AG04450 (cell line): ENCODE results near the gene XRCC3. TPM values are rescaled to one million over a fixed set of nuclear protein-coding genes. Genes with fewer than 3 reads are reported as not detected.

ENCODE experiments used
- CTCF ChIA-PET: fragments of 300-600, 350-600 bp; formaldehyde crosslinking; extraction: SDS; loops from one replicate; lab custom pipeline; 2022; ENCODE audit warnings: antibody characterized with exemption, inconsistent platforms; lab: Charles Lee
- POLR2A ChIA-PET: fragments of 350-600 bp; formaldehyde crosslinking; extraction: SDS; loops from one replicate; lab custom pipeline; 2021; ENCODE audit warnings: antibody characterized with exemption, inconsistent platforms; lab: Yijun Ruan, JAX
- DNase-seq: peaks from one replicate; pipeline ENCODE4 v3.0.0-alpha.2; 2011; ENCODE audit warnings: low read depth, low spot score
- H3K27ac ChIP-seq: one replicate; pipeline ENCODE4 v1.5.1; 2012; ENCODE audit warnings: low read depth, low read length, control low read depth
- H3K27me3 ChIP-seq: one replicate; pipeline ENCODE4 v1.6.0; 2012; ENCODE audit warnings: low read length; ENCODE audit not compliant: control insufficient read depth, insufficient read depth
- H3K4me3 ChIP-seq: 2 replicates; pipeline ENCODE4 v1.5.1; 2011; ENCODE audit warnings: mild to moderate bottlenecking, low read depth, low read length, control low read depth
- H3K9me3 ChIP-seq: 2 replicates; pipeline ENCODE4 v1.5.1; 2012; ENCODE audit warnings: low read length; ENCODE audit not compliant: control insufficient read depth, insufficient read depth
- polyA plus RNA-seq: library from polyadenylated mRNA; depleted of rRNA; stranded (reverse); fragments of >200 nt; gene quantifications from 2 replicates; pipeline ENCODE4 v1.2.3, GENCODE V29; 2011
- TF ChIP-seq, protein P1 (sequence below): IDR thresholded peaks from 2 replicates; pipeline ENCODE4 v1.5.1; 2011; ENCODE audit warnings: low read depth, low read length, control low read depth, inconsistent platforms

XRCC3 gene
- polyA plus RNA-seq, 1 experiment = 4.8 TPM

DNA sequence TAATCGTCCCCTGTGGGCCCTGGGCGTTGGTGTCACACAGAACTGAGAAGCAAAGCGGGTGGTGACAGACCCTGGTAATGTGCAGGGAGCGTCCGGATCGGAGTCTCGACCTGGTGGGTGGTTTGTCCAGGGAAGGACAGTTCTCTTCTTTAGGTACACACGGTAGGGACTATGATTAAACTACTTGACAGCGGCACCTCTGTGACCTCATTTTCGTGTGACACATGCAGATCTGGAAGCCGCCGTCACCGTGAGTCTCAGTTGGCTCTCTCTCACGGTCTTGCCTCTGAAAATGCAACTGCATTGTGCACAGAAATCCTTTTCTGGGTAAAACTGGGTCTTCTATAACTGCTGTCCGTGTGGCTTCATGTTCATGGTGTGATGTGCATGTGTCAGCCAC lies 32.1 kb downstream of the XRCC3 start:
- Histone ChIP-seq H3K27me3 (no peaks in the 10 kb centered on the region), H3K9me3 (no peaks in the 10 kb centered on the region; the same call in 1 of the 2 replicates), H3K27ac (no peak overlapping the region), H3K4me3 (no peak overlapping the region)
- POLR2A ChIA-PET = no interaction called here
- DNase-seq = no peak
- CTCF ChIA-PET = interaction anchor here (1.3 kb wide), 1 partner anchor 15 kb away, joined by 3 read pairs; no protein-coding TSS in a partner anchor
- TF ChIP-seq, protein P1, sequence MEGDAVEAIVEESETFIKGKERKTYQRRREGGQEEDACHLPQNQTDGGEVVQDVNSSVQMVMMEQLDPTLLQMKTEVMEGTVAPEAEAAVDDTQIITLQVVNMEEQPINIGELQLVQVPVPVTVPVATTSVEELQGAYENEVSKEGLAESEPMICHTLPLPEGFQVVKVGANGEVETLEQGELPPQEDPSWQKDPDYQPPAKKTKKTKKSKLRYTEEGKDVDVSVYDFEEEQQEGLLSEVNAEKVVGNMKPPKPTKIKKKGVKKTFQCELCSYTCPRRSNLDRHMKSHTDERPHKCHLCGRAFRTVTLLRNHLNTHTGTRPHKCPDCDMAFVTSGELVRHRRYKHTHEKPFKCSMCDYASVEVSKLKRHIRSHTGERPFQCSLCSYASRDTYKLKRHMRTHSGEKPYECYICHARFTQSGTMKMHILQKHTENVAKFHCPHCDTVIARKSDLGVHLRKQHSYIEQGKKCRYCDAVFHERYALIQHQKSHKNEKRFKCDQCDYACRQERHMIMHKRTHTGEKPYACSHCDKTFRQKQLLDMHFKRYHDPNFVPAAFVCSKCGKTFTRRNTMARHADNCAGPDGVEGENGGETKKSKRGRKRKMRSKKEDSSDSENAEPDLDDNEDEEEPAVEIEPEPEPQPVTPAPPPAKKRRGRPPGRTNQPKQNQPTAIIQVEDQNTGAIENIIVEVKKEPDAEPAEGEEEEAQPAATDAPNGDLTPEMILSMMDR = no peak

DNA sequence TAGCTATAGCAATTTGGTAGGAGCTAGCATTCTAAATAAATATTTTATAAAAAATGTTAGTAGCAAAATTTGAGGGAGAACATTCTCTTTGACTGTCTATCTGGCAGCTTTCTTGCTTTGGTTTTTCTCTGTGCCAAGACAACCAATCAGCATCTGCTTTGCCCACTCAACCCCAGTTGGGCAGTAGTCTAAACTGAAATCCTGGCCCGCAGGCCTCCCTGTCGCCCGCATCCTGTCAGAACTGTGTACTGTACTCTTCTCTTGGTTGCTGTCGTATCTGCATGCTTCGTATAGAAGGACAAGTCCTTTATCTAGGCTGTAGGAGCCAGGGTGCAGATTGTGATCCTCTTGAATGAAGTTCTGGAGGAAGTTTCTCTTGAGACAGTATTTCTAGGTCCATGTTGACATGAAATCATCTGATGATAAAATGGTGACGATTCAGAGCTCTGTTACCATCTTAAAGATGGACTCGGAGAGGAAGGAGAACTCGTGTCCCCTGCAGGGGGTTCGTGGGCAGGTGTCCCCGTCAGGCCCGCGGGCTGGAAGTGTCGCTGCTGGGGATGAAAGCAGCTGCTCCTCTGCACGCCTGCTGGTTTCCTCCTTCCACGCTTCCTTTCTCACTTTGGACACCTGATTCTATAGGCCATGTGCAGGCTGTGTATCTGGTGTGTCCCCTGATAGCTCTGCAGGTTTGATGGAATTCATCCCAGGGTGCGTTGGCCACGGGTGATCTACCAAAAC lies 34.6 kb downstream of the XRCC3 start:
- TF ChIP-seq, protein P1 = no peak
- POLR2A ChIA-PET = no interaction called here
- CTCF ChIA-PET = interaction anchor here (0.7 to 1.2 kb wide), 5 partner anchors 23 to 109 kb away, joined by 3 to 4 read pairs (median 3); no protein-coding TSS in a partner anchor
- Histone ChIP-seq H3K27me3 (no peaks in the 10 kb centered on the region), H3K9me3 (no peaks in the 10 kb centered on the region), H3K4me3 (no peak overlapping the region), H3K27ac (no peak overlapping the region)
- no peak for DNase-seq

DNA sequence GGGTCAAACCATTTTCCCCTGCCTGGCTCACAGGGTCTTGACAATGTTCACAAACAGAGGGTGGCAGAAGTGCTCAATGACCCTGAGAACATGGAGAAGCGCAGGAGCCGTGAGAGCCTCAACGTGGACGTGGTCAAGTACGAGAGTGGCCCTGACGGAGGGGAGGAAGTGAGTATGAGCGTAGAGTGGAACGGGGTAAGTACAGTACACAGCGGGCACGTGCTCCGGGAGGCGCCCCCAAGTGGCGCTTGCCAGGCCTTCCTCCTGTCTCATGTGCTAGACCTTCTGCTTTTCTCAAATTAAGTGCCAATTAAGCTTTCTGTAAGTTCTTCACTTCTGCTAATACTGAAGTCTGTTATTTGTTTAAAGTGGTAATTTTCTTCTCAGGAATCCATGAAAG lies 35.9 kb downstream of the XRCC3 start:
- TF ChIP-seq, protein P1 = peak; percentile 42
- H3K27me3 ChIP-seq = no peaks in the 10 kb centered on the region
- no peak overlapping the region for H3K4me3 ChIP-seq
- CTCF ChIA-PET = interaction anchor here (0.9 to 1.2 kb wide), 2 partner anchors 103 to 108 kb away, joined by 3 to 4 read pairs; no protein-coding TSS in a partner anchor
- DNase-seq = no peak
- H3K27ac ChIP-seq = no peak overlapping the region
- POLR2A ChIA-PET = interaction anchor here (0.6 kb wide), 1 partner anchor 46 kb away, joined by 3 read pairs; no protein-coding TSS in a partner anchor
- no peaks in the 10 kb centered on the region for H3K9me3 ChIP-seq

DNA sequence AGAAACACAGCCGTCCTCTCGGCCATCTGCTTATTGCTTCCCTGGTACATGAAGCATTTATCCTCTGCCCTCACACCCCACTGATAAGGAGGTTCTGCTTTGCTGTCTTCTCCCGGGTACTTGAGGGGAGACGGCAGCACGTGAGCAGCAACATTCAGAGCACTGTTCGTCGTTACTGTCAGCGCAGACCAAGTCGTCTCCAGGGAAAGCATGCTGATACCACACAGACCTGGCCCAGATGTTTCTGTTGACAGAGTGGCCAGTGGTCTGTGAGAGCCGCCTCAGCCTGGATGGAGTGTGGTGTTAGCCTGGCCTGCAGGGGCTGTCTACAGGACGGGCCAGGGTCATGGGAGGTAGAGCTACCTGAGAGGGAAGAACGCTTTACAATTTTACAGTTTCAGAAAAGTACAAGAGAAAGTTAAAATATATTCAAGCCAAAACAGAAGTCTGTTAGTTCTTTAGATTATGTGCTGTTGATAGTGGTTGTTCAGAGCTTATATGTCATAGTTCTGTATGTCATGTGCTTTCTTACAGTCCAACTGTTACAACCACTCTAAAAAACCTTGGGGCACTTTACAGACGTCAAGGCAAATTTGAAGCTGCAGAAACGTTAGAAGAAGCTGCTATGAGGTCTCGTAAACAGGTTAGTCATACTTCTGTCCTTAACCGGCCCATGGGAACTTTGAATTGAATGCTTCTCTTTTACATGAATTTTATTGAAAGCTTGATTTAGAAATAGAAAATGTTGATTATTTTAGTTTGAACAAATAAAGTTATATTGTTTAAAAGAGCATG lies 38.2 kb downstream of the XRCC3 start:
- ChIA-PET POLR2A (no interaction called here), CTCF (interaction anchor here (1.0 to 1.1 kb wide), 2 partner anchors 10 to 103 kb away, joined by 3 to 14 read pairs; no protein-coding TSS in a partner anchor)
- Histone ChIP-seq H3K4me3 (no peak overlapping the region), H3K27ac (no peak overlapping the region), H3K27me3 (no peaks in the 10 kb centered on the region), H3K9me3 (no peaks in the 10 kb centered on the region)
- TF ChIP-seq, protein P1 = no peak
- DNase-seq = no peak
